ENCODE measurements around the gene ATF5.

The ATF5 gene

DNA sequence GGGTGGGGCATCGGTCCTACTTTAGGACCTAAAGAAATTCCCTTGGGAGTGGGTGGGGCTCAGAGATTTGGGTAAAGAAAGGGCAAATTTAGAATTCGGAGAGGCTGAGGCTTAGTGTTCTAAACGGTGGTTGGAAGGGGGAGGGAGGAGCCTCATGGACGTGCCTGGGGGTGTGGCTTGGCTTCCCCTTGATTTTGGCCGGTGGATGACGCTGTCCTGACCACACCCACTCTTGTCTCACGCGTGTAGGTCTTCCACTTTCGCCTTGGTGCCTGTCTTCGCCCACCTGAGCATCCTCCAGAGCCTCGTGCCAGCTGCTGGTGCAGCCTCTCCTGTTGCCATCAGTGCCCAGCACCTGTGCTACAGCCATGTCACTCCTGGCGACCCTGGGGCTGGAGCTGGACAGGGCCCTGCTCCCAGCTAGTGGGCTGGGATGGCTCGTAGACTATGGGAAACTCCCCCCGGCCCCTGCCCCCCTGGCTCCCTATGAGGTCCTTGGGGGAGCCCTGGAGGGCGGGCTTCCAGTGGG lies 1.5 kb downstream of the ATF5 start:
- TF ChIP-seq, protein P1, sequence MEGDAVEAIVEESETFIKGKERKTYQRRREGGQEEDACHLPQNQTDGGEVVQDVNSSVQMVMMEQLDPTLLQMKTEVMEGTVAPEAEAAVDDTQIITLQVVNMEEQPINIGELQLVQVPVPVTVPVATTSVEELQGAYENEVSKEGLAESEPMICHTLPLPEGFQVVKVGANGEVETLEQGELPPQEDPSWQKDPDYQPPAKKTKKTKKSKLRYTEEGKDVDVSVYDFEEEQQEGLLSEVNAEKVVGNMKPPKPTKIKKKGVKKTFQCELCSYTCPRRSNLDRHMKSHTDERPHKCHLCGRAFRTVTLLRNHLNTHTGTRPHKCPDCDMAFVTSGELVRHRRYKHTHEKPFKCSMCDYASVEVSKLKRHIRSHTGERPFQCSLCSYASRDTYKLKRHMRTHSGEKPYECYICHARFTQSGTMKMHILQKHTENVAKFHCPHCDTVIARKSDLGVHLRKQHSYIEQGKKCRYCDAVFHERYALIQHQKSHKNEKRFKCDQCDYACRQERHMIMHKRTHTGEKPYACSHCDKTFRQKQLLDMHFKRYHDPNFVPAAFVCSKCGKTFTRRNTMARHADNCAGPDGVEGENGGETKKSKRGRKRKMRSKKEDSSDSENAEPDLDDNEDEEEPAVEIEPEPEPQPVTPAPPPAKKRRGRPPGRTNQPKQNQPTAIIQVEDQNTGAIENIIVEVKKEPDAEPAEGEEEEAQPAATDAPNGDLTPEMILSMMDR (conservative IDR thresholded peaks at IDR 0.05; ENCODE audit: control insufficient read depth, insufficient read depth, low read depth, low read length), result no peak
- peak; percentile 42 for DNase-seq (ENCODE audit: low read depth)
- peak overlapping the region; percentile 90 for H3K4me3 ChIP-seq (ENCODE audit: control insufficient read depth, low read depth, low read length)

DNA sequence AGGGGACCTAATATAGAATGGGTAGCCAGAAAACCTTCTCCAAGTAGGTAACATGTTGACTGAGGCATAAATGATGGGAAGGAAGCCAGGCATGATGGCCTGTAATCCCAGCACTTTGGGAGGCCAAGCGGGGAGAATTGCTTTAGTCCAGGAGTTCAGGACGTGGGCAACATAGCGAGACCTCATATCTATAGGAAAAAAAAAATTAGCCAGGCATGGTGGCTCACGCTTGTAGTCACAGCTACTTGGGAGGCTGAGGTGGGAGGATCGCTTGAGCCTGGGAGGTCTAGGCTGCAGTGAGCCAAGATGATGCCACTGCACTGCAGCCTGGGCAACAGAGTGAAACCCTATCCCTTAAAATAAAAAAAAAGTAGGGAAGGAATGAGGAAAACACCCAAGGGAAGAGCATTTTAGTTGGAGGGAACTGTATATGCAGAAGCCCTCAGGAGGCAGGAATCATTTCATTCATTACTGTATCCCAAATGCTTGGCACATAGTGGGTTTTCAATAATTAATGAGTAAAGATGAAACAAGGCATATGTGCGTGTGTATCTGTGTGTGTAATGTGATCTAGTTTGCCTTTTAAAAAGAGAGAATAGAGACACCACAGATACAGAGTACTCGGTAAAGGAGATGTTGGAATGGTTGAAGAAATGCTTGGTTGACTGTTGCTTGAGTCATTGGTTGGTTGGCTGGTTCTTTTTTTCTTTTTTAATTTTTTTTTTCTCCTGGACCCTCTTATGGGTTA lies 2.5 kb downstream of the ATF5 start:
- DNase-seq (ENCODE audit: low read depth), result no peak
- TF ChIP-seq, protein P1 (conservative IDR thresholded peaks at IDR 0.05; ENCODE audit: control insufficient read depth, insufficient read depth, low read depth, low read length), result no peak
- no peak overlapping the region for H3K4me3 ChIP-seq (ENCODE audit: control insufficient read depth, low read depth, low read length)

DNA sequence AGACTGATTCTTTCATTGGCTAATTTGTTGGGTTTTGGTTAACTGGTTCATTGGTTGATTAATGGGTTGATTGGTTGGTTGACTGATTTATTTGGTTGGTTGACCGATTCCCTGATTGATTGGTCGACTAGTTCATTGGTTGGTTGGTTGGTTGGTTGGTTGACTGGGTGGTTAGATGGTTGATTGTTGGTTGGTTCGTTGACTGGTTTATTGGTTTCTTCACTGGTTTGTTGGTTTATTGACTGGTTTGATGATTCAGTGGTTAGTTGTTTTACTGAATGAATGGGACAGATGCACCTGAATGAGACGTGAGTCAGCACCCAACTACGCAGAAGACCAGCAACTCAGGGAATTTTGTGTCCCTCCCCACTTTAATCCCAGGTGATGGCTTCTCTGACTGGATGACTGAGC lies 3.0 kb downstream of the ATF5 start:
- TF ChIP-seq, protein P1 (conservative IDR thresholded peaks at IDR 0.05; ENCODE audit: control insufficient read depth, insufficient read depth, low read depth, low read length), result no peak
- no peak for DNase-seq (ENCODE audit: low read depth)
- H3K4me3 ChIP-seq (ENCODE audit: control insufficient read depth, low read depth, low read length), result no peak overlapping the region

DNA sequence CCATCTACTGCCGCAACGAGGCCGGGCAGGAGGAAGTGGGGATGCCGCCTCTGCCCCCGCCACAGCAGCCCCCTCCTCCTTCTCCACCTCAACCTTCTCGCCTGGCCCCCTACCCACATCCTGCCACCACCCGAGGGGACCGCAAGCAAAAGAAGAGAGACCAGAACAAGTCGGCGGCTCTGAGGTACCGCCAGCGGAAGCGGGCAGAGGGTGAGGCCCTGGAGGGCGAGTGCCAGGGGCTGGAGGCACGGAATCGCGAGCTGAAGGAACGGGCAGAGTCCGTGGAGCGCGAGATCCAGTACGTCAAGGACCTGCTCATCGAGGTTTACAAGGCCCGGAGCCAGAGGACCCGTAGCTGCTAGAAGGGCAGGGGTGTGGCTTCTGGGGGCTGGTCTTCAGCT lies 3.7 kb downstream of the ATF5 start:
- TF ChIP-seq, protein P1 (conservative IDR thresholded peaks at IDR 0.05; ENCODE audit: control insufficient read depth, insufficient read depth, low read depth, low read length), result no peak
- H3K4me3 ChIP-seq (ENCODE audit: control insufficient read depth, low read depth, low read length), result no peak overlapping the region
- DNase-seq (ENCODE audit: low read depth), result no peak

DNA sequence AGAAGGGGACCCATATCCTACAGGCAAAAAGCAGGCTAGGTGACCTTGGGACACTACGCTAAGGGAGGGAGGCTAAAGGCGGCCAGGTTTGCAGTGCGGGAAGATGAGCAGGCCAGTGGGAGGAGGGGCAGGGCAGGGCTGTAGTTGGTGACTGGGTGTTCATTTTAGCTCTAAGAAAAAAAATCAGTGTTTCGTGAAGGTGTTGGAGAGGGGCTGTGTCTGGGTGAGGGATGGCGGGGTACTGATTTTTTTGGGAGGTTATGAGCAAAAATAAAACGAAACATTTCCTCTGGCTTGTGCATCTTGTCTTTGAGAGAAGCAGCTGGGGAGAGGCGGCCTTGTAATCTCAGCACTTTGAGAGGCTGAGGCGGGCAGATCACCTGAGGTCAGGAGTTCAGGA lies 4.6 kb downstream of the ATF5 start:
- H3K4me3 ChIP-seq (ENCODE audit: control insufficient read depth, low read depth, low read length), result no peak overlapping the region
- TF ChIP-seq, protein P1 (conservative IDR thresholded peaks at IDR 0.05; ENCODE audit: control insufficient read depth, insufficient read depth, low read depth, low read length), result no peak
- no peak for DNase-seq (ENCODE audit: low read depth)

DNA sequence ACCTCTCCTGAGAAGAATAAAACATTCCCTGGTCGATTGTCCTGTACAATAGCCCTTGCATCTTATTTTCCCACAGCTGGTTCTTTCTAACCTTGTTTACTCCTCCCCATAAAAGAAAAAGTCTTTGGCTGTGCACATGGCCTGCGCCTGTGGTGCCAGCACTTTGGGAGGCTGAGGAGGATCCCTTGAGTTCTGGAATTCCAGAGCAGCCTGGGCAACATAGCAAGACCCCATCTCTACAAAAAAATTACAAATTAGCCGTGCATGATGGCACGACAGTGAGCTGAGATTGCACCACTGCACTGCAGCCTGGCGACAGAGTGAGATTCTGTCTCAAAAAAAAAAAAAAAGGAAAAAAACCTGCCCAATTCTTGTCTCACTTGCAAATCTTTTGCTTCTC lies 7.5 kb downstream of the ATF5 start:
- TF ChIP-seq, protein P1 (conservative IDR thresholded peaks at IDR 0.05; ENCODE audit: control insufficient read depth, insufficient read depth, low read depth, low read length), result no peak
- H3K4me3 ChIP-seq (ENCODE audit: control insufficient read depth, low read depth, low read length), result no peak overlapping the region
- DNase-seq (ENCODE audit: low read depth), result no peak
